Measurements from ENCODE around the gene BMPR2. TPM values are rescaled to one million over a fixed set of nuclear protein-coding genes. Genes with fewer than 3 reads are reported as not detected.
"Not testable (repeated sequence)": the region's sequence is repeated elsewhere in the genome, so short reads cannot be mapped to it uniquely, and the experiment has no call there.

The BMPR2 gene
- total RNA-seq, 4 donors from 2014 or later, result 54.8 to 76.7 (median 67.7) TPM

- 17% methylated on average over 3 of the region's 3 CpGs for WGBS
- intact Hi-C loops (cut with DNase I), result loop anchor here (5.0 to 10.0 kb wide), 2 partner anchors 58 to 156 kb away; no protein-coding TSS in a partner anchor
- Histone ChIP-seq H3K27ac (replicated peaks in 1 of 4) (peak overlapping the region; percentile 50 to 96 (median 94)), H3K4me1 (peaks cover 36 to 61% (median 55%) of the 10 kb centered on the region in 4 donors), H3K36me3 (no peaks in the 10 kb centered on the region), H3K9me3 (no peaks in the 10 kb centered on the region), H3K27me3 (no peaks in the 10 kb centered on the region), H3K4me3 (peak overlapping the region; percentile 79 to 84 (median 82))
- TF ChIP-seq POLR2A (IDR thresholded peaks at IDR 0.05; ENCODE audit: low read depth) (no peak), POLR2AphosphoS5 (IDR thresholded peaks at IDR 0.05) (no peak), EP300 (IDR thresholded peaks at IDR 0.05) (no peak), CTCF (IDR thresholded peaks at IDR 0.05) (no peak)
- no peak for DNase-seq (ENCODE audit: extremely low spot score)
Measured at GRCh38 chr2:202378662-202379358, 2.7 kb downstream of the BMPR2 start.

DNA sequence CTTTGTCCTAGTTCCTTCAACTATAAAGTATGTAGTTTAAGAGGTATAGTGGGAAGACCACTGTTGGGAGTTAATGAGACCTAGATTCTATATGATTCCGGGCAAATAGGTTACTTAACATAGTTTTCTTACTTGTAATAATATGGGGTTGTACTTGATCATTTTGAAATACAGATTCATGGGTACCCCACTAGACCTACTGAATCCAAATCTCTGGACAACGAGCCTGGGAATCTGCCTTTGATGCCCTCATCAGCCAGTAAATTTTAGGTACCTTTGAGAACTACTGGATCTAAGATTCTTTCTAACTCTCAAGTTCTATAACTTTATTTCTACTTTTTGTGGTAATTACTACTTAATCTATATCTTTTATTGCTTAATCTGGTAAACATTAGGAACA is 6.6 kb downstream of the BMPR2 start:
- 94% methylated on average over 2 of the region's 2 CpGs for WGBS
- DNase-seq (ENCODE audit: extremely low spot score), result no peak
- Histone ChIP-seq H3K27ac (replicated peaks in 1 of 4) (no peak overlapping the region), H3K27me3 (no peaks in the 10 kb centered on the region), H3K9me3 (no peaks in the 10 kb centered on the region), H3K36me3 (no peaks in the 10 kb centered on the region), H3K4me1 (peaks cover 56 to 81% (median 79%) of the 10 kb centered on the region in 4 donors), H3K4me3 (no peak overlapping the region)
- intact Hi-C loops (cut with DNase I), result loop anchor here (5.0 kb wide), 1 partner anchor 45 kb away; no protein-coding TSS in a partner anchor
- TF ChIP-seq EP300 (IDR thresholded peaks at IDR 0.05) (no peak), POLR2AphosphoS5 (IDR thresholded peaks at IDR 0.05) (no peak), CTCF (IDR thresholded peaks at IDR 0.05) (no peak), POLR2A (IDR thresholded peaks at IDR 0.05; ENCODE audit: low read depth) (no peak)

DNA sequence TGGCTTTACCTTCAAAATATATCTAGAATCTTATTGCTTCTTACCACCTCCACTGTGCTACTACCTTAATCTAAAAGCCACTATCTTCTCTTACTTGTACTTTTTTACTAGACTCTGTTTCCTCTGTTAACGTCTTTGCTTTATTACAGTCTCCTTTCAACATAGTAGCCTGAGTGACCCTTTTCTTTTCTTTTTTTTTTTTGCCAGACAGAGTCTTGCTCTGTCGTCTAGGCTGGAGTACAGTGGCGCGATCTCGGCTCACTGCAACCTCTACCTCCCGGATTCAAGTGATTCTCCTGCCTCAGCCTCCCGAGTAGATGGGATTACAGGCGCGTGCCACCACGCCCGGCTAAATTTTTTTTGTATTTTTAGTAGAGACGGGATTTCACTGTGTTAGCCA is 10.4 kb downstream of the BMPR2 start:
- H3K4me1 ChIP-seq, result peaks cover 42 to 64% (median 60%) of the 10 kb centered on the region in 4 donors
- WGBS, result 92% methylated on average over 12 of the region's 12 CpGs
- H3K36me3 ChIP-seq; intact Hi-C loops (cut with DNase I); H3K27me3 ChIP-seq; H3K4me3 ChIP-seq; H3K27ac ChIP-seq (replicated peaks in 1 of 4); H3K9me3 ChIP-seq; DNase-seq (ENCODE audit: extremely low spot score): not testable (repeated sequence)

DNA sequence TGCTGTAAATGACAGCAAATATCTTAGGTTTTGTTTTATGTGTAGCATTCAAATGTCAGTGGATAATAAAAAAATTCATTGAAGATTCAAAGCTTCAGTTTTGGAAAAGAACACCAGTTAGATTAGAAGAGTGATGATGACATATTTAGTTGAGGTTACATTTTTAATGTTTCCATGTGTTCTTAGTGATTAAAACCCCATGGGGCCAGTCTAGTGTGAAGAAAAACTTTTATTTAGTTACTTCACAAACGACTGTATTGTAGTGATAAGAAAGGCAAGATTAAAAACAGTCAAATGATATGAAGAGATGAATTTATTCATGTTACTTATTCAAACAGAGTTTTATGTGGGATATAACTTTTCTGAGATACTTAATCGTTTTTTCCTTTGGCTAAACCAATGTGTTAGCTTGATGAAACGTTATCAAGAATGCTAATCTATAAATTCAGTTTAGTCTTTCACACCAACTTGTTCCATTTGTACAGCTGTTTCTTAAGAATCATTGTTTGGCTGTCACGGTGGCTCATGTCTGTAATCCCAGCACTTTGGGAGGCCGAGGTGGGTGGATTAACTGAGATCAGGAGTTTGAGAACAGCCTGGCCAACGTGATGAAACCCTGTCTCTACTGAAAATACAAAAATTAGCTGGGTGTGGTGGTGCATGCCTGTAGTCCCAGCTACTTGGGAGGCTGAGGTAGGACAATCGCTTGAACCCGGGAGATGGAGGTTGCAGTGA is 11.6 kb downstream of the BMPR2 start:
- Histone ChIP-seq H3K9me3 (no peaks in the 10 kb centered on the region), H3K36me3 (no peaks in the 10 kb centered on the region), H3K27ac (replicated peaks in 1 of 4) (no peak overlapping the region), H3K4me1 (peaks cover 33 to 53% (median 48%) of the 10 kb centered on the region in 4 donors), H3K4me3 (no peak overlapping the region), H3K27me3 (no peaks in the 10 kb centered on the region)
- TF ChIP-seq CTCF (IDR thresholded peaks at IDR 0.05) (no peak), EP300 (IDR thresholded peaks at IDR 0.05) (no peak), POLR2AphosphoS5 (IDR thresholded peaks at IDR 0.05) (no peak), POLR2A (IDR thresholded peaks at IDR 0.05; ENCODE audit: low read depth) (no peak)
- WGBS, result 73% methylated on average over 8 of the region's 8 CpGs
- DNase-seq (ENCODE audit: extremely low spot score), result no peak
- intact Hi-C loops (cut with DNase I), result no loop called here

DNA sequence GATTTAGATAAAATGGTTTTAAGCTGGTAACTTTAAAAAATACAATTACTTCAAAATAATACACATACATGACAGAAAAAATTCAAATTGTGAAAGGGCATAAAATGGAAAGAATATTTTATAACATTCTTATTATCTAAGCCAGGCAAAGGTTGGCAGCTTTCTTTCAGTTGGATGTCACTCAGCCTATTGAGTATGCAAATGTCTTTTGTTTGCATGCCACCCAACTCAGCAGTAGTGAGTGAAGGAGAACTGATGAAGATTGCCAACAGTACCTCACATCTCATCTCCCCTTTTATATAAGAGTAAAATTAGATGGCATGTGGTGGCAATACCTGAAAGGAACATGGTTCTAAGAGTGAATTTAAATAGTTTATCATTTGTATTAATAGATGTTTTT is 24.8 kb downstream of the BMPR2 start:
- intact Hi-C loops (cut with DNase I), result no loop called here
- Histone ChIP-seq H3K4me3 (no peak overlapping the region), H3K9me3 (no peaks in the 10 kb centered on the region), H3K4me1 (peaks cover 2 to 7% (median 3%) of the 10 kb centered on the region in 4 donors), H3K27me3 (no peaks in the 10 kb centered on the region), H3K36me3 (peaks cover 0 to 5% (median 0%) of the 10 kb centered on the region in 4 donors), H3K27ac (replicated peaks in 1 of 4) (no peak overlapping the region)
- TF ChIP-seq POLR2A (IDR thresholded peaks at IDR 0.05; ENCODE audit: low read depth) (no peak), CTCF (IDR thresholded peaks at IDR 0.05) (no peak), POLR2AphosphoS5 (IDR thresholded peaks at IDR 0.05) (no peak)
- DNase-seq (ENCODE audit: extremely low spot score), result no peak

All from esophagus muscularis mucosa (tissue), 4 donors.